ENCODE data around the gene SLC35B2. TPM values are rescaled to one million over a fixed set of nuclear protein-coding genes. Genes with fewer than 3 reads are reported as not detected.

The SLC35B2 gene
- total and polyA plus RNA-seq, 9 of the 15 experiments (the other 6 are each of a cell fraction or from before 2014, with no cell fraction given), result 14.5 to 59.1 (median 47.1) TPM

DNA sequence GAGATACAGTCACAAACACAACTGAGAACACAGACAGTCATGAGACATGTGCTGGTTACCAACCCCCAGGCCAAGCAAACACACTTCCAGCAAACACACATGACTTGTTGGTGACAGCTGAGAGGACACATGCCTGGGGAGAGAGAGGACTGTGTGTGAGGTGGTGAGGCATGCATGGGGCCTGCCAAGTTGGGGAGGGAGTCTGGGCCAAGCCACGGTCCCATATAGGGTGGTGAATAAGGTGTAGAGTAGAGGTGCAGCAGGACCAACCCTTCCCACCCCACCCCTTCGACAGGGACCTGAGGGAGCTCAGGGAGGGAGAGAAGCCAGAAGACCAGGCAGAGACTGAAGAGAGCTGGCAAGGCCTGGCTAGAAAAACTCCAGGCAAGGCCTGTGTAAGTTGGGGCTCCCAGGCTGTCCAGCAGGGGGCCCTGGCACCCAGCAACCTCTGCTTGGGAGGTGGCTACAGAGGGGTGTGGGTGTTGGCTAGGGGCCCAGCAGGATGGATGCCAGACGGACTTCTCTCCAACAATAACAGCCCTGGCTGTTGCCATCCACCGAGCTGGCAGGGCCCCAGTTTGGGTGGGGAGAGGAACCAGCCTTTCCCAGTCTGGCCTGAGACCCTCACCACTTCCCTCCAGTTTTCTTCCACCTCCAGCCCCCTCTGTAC, 35.9 kb downstream of the SLC35B2 start (continued):
- TF ChIP-seq, protein P1, sequence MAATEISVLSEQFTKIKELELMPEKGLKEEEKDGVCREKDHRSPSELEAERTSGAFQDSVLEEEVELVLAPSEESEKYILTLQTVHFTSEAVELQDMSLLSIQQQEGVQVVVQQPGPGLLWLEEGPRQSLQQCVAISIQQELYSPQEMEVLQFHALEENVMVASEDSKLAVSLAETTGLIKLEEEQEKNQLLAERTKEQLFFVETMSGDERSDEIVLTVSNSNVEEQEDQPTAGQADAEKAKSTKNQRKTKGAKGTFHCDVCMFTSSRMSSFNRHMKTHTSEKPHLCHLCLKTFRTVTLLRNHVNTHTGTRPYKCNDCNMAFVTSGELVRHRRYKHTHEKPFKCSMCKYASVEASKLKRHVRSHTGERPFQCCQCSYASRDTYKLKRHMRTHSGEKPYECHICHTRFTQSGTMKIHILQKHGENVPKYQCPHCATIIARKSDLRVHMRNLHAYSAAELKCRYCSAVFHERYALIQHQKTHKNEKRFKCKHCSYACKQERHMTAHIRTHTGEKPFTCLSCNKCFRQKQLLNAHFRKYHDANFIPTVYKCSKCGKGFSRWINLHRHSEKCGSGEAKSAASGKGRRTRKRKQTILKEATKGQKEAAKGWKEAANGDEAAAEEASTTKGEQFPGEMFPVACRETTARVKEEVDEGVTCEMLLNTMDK (IDR thresholded peaks at IDR 0.05; ENCODE audit: borderline replicate concordance, insufficient read depth, low read depth, low read length, poor library complexity, severe bottlenecking), result peak; percentile 95
- TF ChIP-seq ERF (CRISPR knock-in tag; IDR thresholded peaks at IDR 0.05) (no peak), ZNF436 (CRISPR knock-in tag; IDR thresholded peaks at IDR 0.05) (no peak), ZFX (CRISPR knock-in tag; IDR thresholded peaks at IDR 0.05) (peak; percentile 66), ZNF24 (IDR thresholded peaks at IDR 0.05) (no peak), SMAD3 (CRISPR knock-in tag; conservative IDR thresholded peaks at IDR 0.05) (no peak), MTA3 (IDR thresholded peaks at IDR 0.05; ENCODE audit: borderline replicate concordance) (peak; percentile 59; the same call in 1 of the 2 replicates), GTF2A2 (tag; IDR thresholded peaks at IDR 0.05) (no peak), ZNF146 (CRISPR knock-in tag; IDR thresholded peaks at IDR 0.05; ENCODE audit: unreplicated experiment) (no peak), DMBX1 (CRISPR knock-in tag; IDR thresholded peaks at IDR 0.05; ENCODE audit: borderline replicate concordance) (no peak), ZNF444 (CRISPR knock-in tag; IDR thresholded peaks at IDR 0.05) (no peak), NRF1 (conservative IDR thresholded peaks at IDR 0.05 in 1 of 2, IDR thresholded peaks at IDR 0.05 in 1 of 2) (no peak), GTF2E2 (tag; IDR thresholded peaks at IDR 0.05) (no peak), ZNF77 (CRISPR knock-in tag; IDR thresholded peaks at IDR 0.05) (no peak)
- TF ChIP-seq, protein P2, sequence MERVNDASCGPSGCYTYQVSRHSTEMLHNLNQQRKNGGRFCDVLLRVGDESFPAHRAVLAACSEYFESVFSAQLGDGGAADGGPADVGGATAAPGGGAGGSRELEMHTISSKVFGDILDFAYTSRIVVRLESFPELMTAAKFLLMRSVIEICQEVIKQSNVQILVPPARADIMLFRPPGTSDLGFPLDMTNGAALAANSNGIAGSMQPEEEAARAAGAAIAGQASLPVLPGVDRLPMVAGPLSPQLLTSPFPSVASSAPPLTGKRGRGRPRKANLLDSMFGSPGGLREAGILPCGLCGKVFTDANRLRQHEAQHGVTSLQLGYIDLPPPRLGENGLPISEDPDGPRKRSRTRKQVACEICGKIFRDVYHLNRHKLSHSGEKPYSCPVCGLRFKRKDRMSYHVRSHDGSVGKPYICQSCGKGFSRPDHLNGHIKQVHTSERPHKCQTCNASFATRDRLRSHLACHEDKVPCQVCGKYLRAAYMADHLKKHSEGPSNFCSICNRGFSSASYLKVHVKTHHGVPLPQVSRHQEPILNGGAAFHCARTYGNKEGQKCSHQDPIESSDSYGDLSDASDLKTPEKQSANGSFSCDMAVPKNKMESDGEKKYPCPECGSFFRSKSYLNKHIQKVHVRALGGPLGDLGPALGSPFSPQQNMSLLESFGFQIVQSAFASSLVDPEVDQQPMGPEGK (CRISPR knock-in tag; IDR thresholded peaks at IDR 0.05; ENCODE audit: borderline replicate concordance), result no peak
- TF ChIP-seq, protein P3, sequence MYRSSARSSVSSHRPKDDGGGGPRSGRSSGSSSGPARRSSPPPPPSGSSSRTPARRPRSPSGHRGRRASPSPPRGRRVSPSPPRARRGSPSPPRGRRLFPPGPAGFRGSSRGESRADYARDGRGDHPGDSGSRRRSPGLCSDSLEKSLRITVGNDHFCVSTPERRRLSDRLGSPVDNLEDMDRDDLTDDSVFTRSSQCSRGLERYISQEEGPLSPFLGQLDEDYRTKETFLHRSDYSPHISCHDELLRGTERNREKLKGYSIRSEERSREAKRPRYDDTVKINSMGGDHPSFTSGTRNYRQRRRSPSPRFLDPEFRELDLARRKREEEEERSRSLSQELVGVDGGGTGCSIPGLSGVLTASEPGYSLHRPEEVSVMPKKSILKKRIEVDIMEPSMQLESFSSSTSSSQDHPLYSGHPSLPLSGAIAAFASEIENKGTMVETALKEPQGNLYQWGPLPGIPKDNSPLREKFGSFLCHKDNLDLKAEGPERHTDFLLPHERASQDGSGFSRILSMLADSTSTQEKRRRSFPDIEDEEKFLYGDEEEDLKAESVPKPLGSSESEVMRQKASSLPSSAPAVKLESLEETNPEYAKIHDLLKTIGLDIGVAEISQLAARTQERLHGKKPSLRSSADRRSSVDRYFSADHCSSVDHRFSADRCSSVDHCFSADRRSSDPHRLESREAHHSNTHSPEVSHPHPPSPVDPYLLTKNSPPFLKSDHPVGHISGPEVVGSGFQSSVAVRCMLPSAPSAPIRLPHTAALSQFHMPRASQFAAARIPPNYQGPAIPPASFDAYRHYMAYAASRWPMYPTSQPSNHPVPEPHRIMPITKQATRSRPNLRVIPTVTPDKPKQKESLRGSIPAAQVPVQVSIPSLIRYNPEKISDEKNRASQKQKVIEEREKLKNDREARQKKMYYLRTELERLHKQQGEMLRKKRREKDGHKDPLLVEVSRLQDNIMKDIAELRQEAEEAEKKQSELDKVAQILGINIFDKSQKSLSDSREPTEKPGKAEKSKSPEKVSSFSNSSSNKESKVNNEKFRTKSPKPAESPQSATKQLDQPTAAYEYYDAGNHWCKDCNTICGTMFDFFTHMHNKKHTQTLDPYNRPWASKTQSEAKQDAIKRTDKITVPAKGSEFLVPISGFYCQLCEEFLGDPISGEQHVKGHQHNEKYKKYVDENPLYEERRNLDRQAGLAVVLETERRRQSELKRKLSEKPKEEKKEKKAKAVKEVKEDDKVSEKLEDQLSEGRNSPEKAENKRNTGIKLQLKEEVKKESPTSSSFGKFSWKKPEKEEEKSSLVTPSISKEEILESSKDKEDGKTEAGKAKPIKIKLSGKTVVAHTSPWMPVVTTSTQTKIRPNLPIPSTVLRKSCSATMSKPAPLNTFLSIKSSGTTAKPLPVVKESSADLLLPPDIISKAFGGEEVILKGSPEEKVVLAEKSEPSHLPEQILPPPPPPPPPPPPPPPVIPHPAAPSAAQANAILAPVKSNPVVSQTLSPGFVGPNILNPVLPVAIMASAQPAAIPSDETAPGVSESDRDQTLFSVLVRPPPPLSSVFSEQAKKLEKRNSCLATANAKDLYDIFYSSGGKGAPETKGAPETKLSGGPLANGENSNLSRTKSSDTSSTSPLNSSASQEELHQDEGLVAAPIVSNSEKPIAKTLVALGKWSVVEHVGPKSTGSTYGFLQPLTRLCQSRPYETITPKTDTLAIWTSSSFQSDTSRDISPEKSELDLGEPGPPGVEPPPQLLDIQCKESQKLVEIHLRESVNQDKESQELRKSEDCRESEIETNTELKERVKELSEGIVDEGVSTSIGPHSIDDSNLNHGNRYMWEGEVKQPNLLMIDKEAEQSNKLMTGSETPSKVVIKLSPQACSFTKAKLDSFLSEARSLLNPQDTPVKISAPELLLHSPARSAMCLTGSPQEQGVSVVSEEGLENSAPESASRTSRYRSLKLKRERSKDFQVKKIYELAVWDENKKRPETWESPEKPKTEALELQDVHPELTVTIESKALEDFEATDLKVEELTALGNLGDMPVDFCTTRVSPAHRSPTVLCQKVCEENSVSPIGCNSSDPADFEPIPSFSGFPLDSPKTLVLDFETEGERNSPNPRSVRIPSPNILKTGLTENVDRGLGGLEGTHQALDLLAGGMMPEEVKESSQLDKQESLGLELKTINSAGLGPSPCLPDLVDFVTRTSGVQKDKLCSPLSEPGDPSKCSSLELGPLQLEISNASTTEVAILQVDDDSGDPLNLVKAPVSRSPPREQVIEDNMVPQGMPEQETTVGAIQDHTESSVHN (IDR thresholded peaks at IDR 0.05; ENCODE audit: borderline replicate concordance in 1 of 2, low read depth in 1 of 2), result no peak

Data from K562 (cell line).